GM12874 (cell line): ENCODE results near the gene PTPRK.

Experiments used
- CTCF ChIP-seq: IDR thresholded peaks from 2 replicates; pipeline ENCODE4 v1.5.1; 2011; ENCODE audit warnings: low read depth, mild to moderate bottlenecking, control low read depth, low read length, moderate library complexity; ENCODE audit not compliant: insufficient read depth

PTPRK gene

GRCh38 chr6:128474933-128475332 is 45.5 kb downstream of the PTPRK start:
- no peak for TF ChIP-seq CTCF

GRCh38 chr6:128474481-128474880 is 45.9 kb downstream of the PTPRK start:
- TF ChIP-seq CTCF = no peak

- TF ChIP-seq CTCF = no peak
Observed at GRCh38 chr6:128471907-128472306, 48.5 kb downstream of the PTPRK start.

GRCh38 chr6:128465368-128466343 is 54.7 kb downstream of the PTPRK start:
- TF ChIP-seq CTCF = no peak

- no peak for TF ChIP-seq CTCF
Observed at GRCh38 chr6:128464790-128465189, 55.6 kb downstream of the PTPRK start.

- TF ChIP-seq CTCF = no peak
Observed at GRCh38 chr6:128463942-128464341, 56.5 kb downstream of the PTPRK start.

GRCh38 chr6:128461501-128461900 is 58.9 kb downstream of the PTPRK start:
- no peak for TF ChIP-seq CTCF
